Measurements from ENCODE around the gene HMGCL. TPM values are rescaled to one million over a fixed set of nuclear protein-coding genes. Genes with fewer than 3 reads are reported as not detected.
"Not testable (repeated sequence)": the region's sequence is repeated elsewhere in the genome, so short reads cannot be mapped to it uniquely, and the experiment has no call there.

Gene HMGCL
- total RNA-seq, 2 donors from 2014 or later = 18.9 to 21.1 TPM

- WGBS, 2 donors = 92 to 93% methylated on average over 2 of the region's 2 CpGs
- intact Hi-C loops (cut with DNase I) = no loop called here
- ATAC-seq = no peak
Measured at GRCh38 chr1:23845163-23845562, 19.9 kb upstream of the HMGCL start.

DNA sequence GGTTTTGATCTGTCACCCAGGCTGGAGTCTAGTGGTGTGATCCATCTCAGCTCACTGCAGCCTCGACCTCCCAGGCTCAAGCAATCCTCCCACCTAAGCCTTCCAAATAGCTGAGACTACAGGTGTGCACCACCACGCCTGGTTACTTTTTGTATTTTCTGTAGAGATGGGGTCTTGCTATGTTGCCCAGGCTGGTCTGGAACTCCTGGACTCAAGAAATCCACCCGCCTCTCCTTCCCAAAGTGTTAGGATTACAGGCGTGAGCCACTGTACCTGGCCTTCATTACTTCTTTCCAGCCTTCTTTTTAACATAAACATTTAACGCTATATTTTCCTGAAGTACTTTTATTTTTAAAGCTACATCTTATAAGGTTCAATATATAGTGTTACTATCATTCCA is 18.4 kb upstream of the HMGCL start:
- Histone ChIP-seq H3K4me3 (no peak overlapping the region), H3K36me3 (replicated peaks in 1 of 2; ENCODE audit: insufficient read depth in 1 of 2, low read depth in 2 of 2) (peaks cover 0 to 2% of the 10 kb centered on the region in 2 donors), H3K27me3 (no peaks in the 10 kb centered on the region), H3K27ac (no peak overlapping the region), H3K4me1 (peaks cover 4% of the 10 kb centered on the region), H3K9me3 (no peaks in the 10 kb centered on the region)
- intact Hi-C loops (cut with DNase I) = no loop called here
- no peak for TF ChIP-seq CTCF (IDR thresholded peaks at IDR 0.05)
- no peak for TF ChIP-seq POLR2A (IDR thresholded peaks at IDR 0.05)
- WGBS, 2 donors = 89 to 95% methylated on average over 5 of the region's 5 CpGs
- DNase-seq (no peak), ATAC-seq (no peak)

More at GRCh38 chr1:23845163-23845562, 19.9 kb upstream of the HMGCL start:
- no peaks in the 10 kb centered on the region for H3K27me3 ChIP-seq
- no peaks in the 10 kb centered on the region for H3K9me3 ChIP-seq
- no peak for DNase-seq
- H3K4me1 ChIP-seq = no peaks in the 10 kb centered on the region
- no peak overlapping the region for H3K4me3 ChIP-seq
- H3K27ac ChIP-seq = no peak overlapping the region
- TF ChIP-seq CTCF (IDR thresholded peaks at IDR 0.05) = no peak
- TF ChIP-seq POLR2A (IDR thresholded peaks at IDR 0.05) = no peak
- H3K36me3 ChIP-seq (replicated peaks in 1 of 2; ENCODE audit: insufficient read depth in 1 of 2, low read depth in 2 of 2) = peaks cover 0 to 2% of the 10 kb centered on the region in 2 donors

DNA sequence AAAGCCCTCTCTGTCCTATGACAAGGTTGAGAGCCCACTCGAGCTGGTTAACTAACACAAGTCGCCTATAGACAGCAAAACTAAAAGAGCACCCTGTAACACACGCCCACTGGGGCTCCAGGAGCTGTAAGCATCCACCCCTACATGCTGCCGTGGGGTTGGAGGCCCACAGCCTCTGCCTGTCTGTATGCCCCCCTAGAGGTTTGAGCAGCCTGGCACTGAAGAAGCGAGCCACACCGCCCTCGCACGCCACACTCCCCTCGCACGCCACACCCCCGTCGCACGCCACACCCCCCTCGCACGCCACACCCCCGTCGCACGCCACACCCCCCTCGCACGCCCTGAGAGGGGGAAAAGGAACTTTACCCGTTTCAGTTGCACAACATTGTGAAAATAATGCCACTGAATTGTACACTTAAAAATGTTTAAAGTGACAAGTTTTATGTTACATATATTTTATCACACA is 13.2 kb upstream of the HMGCL start:
- H3K27ac ChIP-seq = no peak overlapping the region
- peaks cover 13% of the 10 kb centered on the region for H3K4me1 ChIP-seq
- no peaks in the 10 kb centered on the region for H3K9me3 ChIP-seq
- no peaks in the 10 kb centered on the region for H3K36me3 ChIP-seq (replicated peaks in 1 of 2; ENCODE audit: insufficient read depth in 1 of 2, low read depth in 2 of 2)
- intact Hi-C loops (cut with DNase I) = no loop called here
- no peak for TF ChIP-seq POLR2A (IDR thresholded peaks at IDR 0.05)
- peak in 1 of 7 experiments; percentile 8 for TF ChIP-seq CTCF (IDR thresholded peaks at IDR 0.05)
- H3K27me3 ChIP-seq = no peaks in the 10 kb centered on the region
- WGBS, 2 donors = 0 to 1% methylated on average over 3 to 21 of the region's 21 CpGs
- ATAC-seq (peak; percentile 97), DNase-seq (peak; percentile 66 to 71 (median 68))
- H3K4me3 ChIP-seq = no peak overlapping the region

DNA sequence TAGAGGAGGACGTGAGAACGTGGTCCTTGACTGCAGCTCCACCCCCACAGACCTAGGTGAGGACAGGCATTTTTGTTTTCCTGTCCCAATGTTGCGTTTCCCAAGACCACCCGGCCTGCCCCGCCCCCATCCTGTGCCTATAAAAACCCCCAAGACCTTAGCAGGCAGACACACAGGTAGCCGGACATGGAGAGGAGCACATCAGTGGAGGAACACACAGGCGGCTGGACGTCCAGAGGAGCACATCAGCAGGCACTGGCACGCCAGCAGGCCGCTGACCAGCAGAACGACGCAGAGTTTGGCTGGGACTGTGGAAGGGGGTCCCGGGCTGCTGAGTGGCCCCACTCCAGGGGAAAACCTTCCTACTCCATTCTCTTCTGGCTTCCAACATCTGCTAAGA is 12.7 kb upstream of the HMGCL start:
- TF ChIP-seq POLR2A (IDR thresholded peaks at IDR 0.05) = no peak
- TF ChIP-seq CTCF (IDR thresholded peaks at IDR 0.05) = no peak
- Histone ChIP-seq H3K36me3 (replicated peaks in 1 of 2; ENCODE audit: insufficient read depth in 1 of 2, low read depth in 2 of 2) (no peaks in the 10 kb centered on the region), H3K27ac (no peak overlapping the region), H3K9me3 (no peaks in the 10 kb centered on the region), H3K4me1 (peaks cover 13% of the 10 kb centered on the region), H3K4me3 (no peak overlapping the region), H3K27me3 (no peaks in the 10 kb centered on the region)
- intact Hi-C loops (cut with DNase I) = no loop called here
- 5 to 7% methylated on average over 11 to 13 of the region's 13 CpGs for WGBS, 2 donors
- DNase-seq (peak in 1 of 4 donors; percentile 2), ATAC-seq (no peak)

GRCh38 chr1:23836037-23836436 is 10.8 kb upstream of the HMGCL start:
- 57 to 60% methylated on average over 3 of the region's 3 CpGs for WGBS, 2 donors
- ATAC-seq = no peak

DNA sequence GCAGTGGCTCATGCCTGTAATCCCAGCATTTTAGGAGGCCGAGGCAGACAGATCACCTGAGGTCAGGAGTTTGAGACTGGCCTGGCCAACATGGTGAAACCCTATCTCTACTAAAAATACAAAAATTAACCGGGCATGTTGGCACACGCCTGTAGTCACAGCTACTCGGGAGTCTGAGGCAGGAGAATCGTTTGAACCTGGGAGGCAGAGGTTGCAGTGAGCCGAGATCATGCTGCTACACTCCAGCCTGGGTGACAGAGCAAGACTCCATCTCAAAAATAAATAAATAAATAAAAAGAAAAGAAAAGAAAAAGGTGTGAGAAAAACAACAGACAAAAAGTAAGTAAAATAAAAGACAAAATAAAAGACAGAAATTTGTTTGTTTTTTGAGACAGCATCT is 8.9 kb upstream of the HMGCL start:
- H3K27me3 ChIP-seq; H3K36me3 ChIP-seq (replicated peaks in 1 of 2; ENCODE audit: insufficient read depth in 1 of 2, low read depth in 2 of 2); H3K4me3 ChIP-seq; intact Hi-C loops (cut with DNase I); H3K27ac ChIP-seq; DNase-seq; H3K9me3 ChIP-seq; ATAC-seq: not testable (repeated sequence)
- WGBS, 2 donors = 69 to 72% methylated on average over 6 of the region's 6 CpGs
- H3K4me1 ChIP-seq = peaks cover 13% of the 10 kb centered on the region

More at GRCh38 chr1:23836037-23836436, 10.8 kb upstream of the HMGCL start:
- no peaks in the 10 kb centered on the region for H3K9me3 ChIP-seq
- no peak overlapping the region for H3K27ac ChIP-seq
- no peak for DNase-seq
- intact Hi-C loops (cut with DNase I) = no loop called here
- TF ChIP-seq CTCF (IDR thresholded peaks at IDR 0.05) = no peak
- no peak for TF ChIP-seq POLR2A (IDR thresholded peaks at IDR 0.05)
- no peak overlapping the region for H3K4me3 ChIP-seq
- H3K36me3 ChIP-seq (replicated peaks in 1 of 2; ENCODE audit: insufficient read depth in 1 of 2, low read depth in 2 of 2) = no peaks in the 10 kb centered on the region
- H3K4me1 ChIP-seq = peaks cover 13% of the 10 kb centered on the region
- no peaks in the 10 kb centered on the region for H3K27me3 ChIP-seq
